Measurements from ENCODE around the gene CCDC158.

GRCh38 chr4:76445911-76446310 is 25.0 kb upstream of the CCDC158 start:
- TF ChIP-seq CTCF (IDR thresholded peaks at IDR 0.05) (no peak), ZFX (IDR thresholded peaks at IDR 0.05; ENCODE audit: borderline replicate concordance) (no peak)
